ENCODE data around the gene POLE.
"Not testable (repeated sequence)": the region's sequence is repeated elsewhere in the genome, so short reads cannot be mapped to it uniquely, and the experiment has no call there.

Gene POLE

GRCh38 chr12:132719141-132719953, 32.2 kb upstream of the POLE start:
- no peak for DNase-seq (ENCODE audit: low spot score)

GRCh38 chr12:132718644-132719043, 31.5 kb upstream of the POLE start:
- DNase-seq (ENCODE audit: low spot score) = no peak

- DNase-seq (ENCODE audit: low spot score) = no peak
These were observed 30.6 kb upstream of the POLE start for GRCh38 chr12:132717531-132718387.

- no peak for DNase-seq (ENCODE audit: low spot score)
These were observed 29.9 kb upstream of the POLE start for GRCh38 chr12:132717011-132717410.

GRCh38 chr12:132716356-132716755, 29.2 kb upstream of the POLE start:
- no peak for DNase-seq (ENCODE audit: low spot score)

- no peak for DNase-seq (ENCODE audit: low spot score)
These were observed 28.7 kb upstream of the POLE start for GRCh38 chr12:132715874-132716273.

GRCh38 chr12:132713123-132713522, 26.0 kb upstream of the POLE start:
- no peak for DNase-seq (ENCODE audit: low spot score)

- DNase-seq (ENCODE audit: low spot score) = peak; percentile 41
These were observed 24.1 kb upstream of the POLE start for GRCh38 chr12:132711080-132711843.

GRCh38 chr12:132710405-132711079, 23.4 kb upstream of the POLE start, which contains the start of gene PGAM5:
PGAM5 (plus strand) TSS chr12:132710842; CDS start chr12:132710877, 35 bp downstream.
- DNase-seq (ENCODE audit: low spot score) = peak; percentile 97

GRCh38 chr12:132710043-132710404, 22.9 kb upstream of the POLE start:
- no peak for DNase-seq (ENCODE audit: low spot score)

GRCh38 chr12:132708150-132708549, 21.0 kb upstream of the POLE start:
- no peak for DNase-seq (ENCODE audit: low spot score)

GRCh38 chr12:132707241-132707640, 20.1 kb upstream of the POLE start:
- DNase-seq (ENCODE audit: low spot score) = no peak

GRCh38 chr12:132703641-132704040, 16.5 kb upstream of the POLE start:
- no peak for DNase-seq (ENCODE audit: low spot score)

GRCh38 chr12:132702640-132703039, 15.5 kb upstream of the POLE start:
- DNase-seq (ENCODE audit: low spot score) = no peak

GRCh38 chr12:132700212-132700822, 13.2 kb upstream of the POLE start:
- DNase-seq (ENCODE audit: low spot score) = no peak

GRCh38 chr12:132698341-132698740, 11.2 kb upstream of the POLE start:
- no peak for DNase-seq (ENCODE audit: low spot score)

GRCh38 chr12:132695431-132695830, 8.3 kb upstream of the POLE start:
- DNase-seq (ENCODE audit: low spot score) = no peak

- DNase-seq (ENCODE audit: low spot score) = not testable (repeated sequence)
These were observed 7.7 kb upstream of the POLE start for GRCh38 chr12:132694888-132695287.

GRCh38 chr12:132692030-132692429, 4.9 kb upstream of the POLE start:
- DNase-seq (ENCODE audit: low spot score) = not testable (repeated sequence)

- DNase-seq (ENCODE audit: low spot score) = no peak
These were observed 3.0 kb upstream of the POLE start for GRCh38 chr12:132690112-132690511.

- peak; percentile 50 for DNase-seq (ENCODE audit: low spot score)
These were observed 2.1 kb upstream of the POLE start for GRCh38 chr12:132689227-132689626.

All from LoVo (cell line).